AG09309 (cell line): ENCODE data around the gene GIMAP7.
"Not testable (repeated sequence)": the region's sequence is repeated elsewhere in the genome, so short reads cannot be mapped to it uniquely, and the experiment has no call there.

ENCODE experiments used
- DNase-seq: peaks from one replicate; pipeline ENCODE4 v3.0.0-alpha.2; 2010; ENCODE audit warnings: low read depth
- H3K4me3 ChIP-seq: 2 replicates; pipeline ENCODE4 v1.5.1; 2011; ENCODE audit warnings: mild to moderate bottlenecking, low read depth, low read length, moderate library complexity; ENCODE audit not compliant: control insufficient read depth
- TF ChIP-seq, protein P1 (sequence below): IDR thresholded peaks from 2 replicates; pipeline ENCODE4 v1.5.1; 2011; ENCODE audit warnings: mild to moderate bottlenecking, low read depth, low read length, inconsistent platforms; ENCODE audit not compliant: insufficient read depth, control insufficient read depth; ENCODE audit errors: missing control alignments

GIMAP7 gene

DNA sequence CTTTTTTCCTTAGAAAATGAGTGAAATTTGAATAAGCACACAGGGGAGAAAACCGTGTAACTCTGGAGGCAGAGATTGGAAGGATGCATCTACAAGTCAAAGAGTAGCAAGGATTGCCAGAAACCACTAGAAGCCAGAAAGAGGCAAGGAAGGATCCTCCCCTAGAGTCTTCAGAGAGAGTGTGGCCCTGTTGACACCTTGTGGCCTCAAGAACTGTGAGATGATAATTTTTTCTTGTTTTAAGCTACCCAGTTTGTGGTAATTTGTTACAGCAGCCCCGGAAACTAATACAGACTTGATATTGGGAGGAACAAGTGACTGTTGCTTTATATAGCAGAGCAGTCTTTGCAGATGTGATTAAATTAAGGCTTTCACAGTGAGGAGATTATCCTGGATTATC lies 3.6 kb upstream of the GIMAP7 start:
- DNase-seq = no peak
- TF ChIP-seq, protein P1, sequence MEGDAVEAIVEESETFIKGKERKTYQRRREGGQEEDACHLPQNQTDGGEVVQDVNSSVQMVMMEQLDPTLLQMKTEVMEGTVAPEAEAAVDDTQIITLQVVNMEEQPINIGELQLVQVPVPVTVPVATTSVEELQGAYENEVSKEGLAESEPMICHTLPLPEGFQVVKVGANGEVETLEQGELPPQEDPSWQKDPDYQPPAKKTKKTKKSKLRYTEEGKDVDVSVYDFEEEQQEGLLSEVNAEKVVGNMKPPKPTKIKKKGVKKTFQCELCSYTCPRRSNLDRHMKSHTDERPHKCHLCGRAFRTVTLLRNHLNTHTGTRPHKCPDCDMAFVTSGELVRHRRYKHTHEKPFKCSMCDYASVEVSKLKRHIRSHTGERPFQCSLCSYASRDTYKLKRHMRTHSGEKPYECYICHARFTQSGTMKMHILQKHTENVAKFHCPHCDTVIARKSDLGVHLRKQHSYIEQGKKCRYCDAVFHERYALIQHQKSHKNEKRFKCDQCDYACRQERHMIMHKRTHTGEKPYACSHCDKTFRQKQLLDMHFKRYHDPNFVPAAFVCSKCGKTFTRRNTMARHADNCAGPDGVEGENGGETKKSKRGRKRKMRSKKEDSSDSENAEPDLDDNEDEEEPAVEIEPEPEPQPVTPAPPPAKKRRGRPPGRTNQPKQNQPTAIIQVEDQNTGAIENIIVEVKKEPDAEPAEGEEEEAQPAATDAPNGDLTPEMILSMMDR = no peak
- no peak overlapping the region for H3K4me3 ChIP-seq

DNA sequence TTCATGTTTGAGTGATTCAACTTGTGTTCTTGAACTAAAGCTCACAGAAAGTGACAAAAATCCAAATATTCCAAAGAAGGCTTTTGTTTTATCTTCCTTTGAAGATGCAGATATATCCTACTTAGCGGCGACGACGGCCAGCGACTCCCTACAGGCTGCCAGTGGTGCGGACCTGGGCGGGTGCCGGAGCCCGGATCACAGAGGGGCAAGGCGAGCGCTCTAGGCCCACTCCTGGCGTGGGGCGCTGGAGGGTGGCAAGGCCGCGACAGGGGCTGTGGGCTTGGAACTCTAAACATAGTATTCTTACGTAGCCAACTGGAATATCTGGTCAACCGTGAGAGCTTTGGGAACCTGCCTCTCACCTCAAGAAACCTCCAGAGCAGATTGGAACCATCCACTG lies 914 bp upstream of the GIMAP7 start:
- no peak for DNase-seq
- TF ChIP-seq, protein P1 = no peak

DNA sequence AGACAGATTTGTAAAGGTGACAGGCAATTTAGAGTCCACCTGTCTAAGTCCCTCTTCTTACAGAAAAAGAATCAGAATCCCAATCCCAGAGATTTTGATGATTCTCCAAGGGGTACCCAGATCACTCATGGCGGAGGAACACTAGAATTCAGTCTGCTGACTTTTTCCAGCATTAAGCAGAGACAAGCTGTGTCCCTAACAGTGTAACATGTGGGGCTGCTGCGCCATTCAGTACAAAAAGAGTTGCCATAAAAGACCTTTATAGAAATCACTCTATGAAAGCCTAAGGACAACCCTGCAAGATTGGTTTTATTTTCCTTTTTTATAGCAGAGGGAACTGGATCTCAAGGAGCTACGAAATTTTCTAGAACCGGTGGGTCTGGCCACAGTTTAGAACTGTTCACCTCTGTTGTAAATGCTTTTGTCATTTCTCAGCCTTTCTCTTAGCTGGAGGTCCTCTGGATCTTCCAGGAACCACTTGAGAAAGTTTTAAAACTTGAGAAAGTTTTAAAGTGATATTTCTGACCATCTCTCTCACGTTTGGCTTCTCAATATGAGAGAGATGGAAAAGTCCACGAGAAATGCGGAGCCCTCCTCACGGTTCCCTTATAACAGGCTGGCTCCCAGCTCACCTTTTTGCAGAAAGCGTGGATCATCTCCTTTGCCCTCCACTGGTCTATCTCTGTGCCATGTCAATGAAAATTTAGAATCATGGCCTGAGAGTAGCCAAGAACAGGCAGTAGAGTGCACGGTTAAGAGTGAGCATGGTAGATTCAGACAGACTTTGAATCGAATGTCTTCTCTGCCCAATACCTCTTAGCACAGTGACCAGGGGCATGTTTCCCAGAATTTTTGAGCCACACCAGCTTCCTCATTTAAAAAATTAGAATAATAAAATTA lies 826 bp downstream of the GIMAP7 start:
- TF ChIP-seq, protein P1 = no peak

More for the DNA sequence above, 914 bp upstream of the GIMAP7 start:
- no peak overlapping the region for H3K4me3 ChIP-seq

DNA sequence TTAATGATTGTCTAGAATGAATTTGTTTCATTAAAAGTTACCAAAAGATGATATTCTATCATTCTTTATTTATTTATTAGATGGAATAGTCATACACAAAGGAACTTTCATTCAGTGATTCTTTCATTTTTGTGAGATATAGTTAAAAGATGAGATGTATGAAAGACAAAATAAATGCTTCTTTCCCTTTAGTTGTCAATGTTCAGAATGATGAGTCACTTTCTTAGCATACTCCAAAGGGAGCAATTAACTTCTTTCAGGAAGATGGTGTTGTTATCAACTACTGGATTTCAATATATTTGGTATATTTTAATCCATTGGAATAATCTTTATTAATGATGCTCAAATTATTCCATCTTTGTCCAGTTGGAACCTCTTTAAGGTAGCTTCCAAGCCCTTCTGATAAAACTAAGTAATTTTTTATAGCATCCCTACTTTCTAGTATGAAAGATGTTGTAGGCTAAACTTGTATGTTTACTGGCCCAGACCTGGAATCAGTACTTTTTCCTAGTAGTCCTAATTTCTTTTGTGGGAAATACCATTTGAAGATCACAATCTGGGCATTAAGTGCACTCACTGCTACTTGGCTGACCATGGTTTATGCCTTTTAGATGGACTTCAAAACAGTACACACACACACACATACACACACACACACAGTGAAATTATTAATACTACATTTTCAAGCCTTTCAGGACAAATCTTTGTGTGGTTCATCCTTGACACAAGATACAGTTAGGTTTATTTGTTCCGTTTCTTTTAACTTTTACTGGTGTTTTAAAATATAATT lies 2.5 kb downstream of the GIMAP7 start:
- TF ChIP-seq, protein P1 = no peak
- H3K4me3 ChIP-seq = no peak overlapping the region
- DNase-seq = no peak

More for the DNA sequence above, 826 bp downstream of the GIMAP7 start:
- no peak overlapping the region for H3K4me3 ChIP-seq
- DNase-seq = no peak

DNA sequence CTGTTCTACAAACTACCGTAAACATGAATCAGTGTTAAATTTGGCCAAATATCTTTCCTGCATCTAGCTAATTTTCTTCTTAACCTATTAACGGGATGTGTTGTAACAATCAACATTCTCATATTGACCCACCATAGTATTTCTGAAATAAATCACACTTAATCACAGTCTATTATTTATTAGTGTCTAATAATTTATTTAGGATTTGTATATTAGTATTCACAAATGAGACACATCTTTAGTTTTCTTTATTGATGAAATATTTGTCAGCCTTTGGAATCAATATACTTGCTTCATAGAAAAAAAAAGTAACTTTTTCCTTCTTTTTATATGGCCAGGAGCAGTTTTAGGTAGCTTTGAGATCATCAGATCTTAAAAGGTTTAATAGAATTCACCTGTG lies 4.6 kb downstream of the GIMAP7 start:
- no peak overlapping the region for H3K4me3 ChIP-seq
- TF ChIP-seq, protein P1 = no peak

DNA sequence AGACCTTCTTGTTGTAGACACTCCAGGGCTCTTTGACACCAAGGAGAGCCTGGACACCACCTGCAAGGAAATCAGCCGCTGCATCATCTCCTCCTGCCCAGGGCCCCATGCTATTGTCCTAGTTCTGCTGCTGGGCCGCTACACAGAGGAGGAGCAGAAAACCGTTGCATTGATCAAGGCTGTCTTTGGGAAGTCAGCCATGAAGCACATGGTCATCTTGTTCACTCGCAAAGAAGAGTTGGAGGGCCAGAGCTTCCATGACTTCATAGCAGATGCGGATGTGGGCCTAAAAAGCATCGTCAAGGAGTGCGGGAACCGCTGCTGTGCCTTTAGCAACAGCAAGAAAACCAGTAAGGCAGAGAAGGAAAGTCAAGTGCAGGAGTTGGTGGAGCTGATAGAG lies 5.5 kb downstream of the GIMAP7 start:
- TF ChIP-seq, protein P1 = no peak
- no peak for DNase-seq
- no peak overlapping the region for H3K4me3 ChIP-seq

More for the DNA sequence above, 4.6 kb downstream of the GIMAP7 start:
- DNase-seq = no peak

DNA sequence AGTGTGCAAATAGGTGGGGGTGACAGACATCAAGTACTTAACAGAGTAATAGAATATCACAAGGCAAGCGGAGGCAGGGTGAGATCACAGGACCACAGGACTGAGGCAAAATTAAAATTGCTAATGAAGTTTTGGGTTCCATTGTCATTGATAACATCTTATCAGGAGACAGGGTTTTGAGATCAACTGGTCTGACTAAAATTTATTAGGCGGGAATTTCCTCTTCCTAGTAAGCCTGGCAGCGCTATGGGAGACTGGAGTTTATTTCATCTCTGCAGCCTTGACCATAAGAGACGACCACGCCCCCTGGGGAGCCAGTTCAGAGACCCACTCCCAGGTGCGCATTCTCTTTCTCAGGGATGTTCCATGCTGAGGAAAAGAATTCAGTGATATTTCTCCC lies 8.3 kb downstream of the GIMAP7 start:
- not testable (repeated sequence) for H3K4me3 ChIP-seq, DNase-seq
